OCI-LY1 (cell line): ENCODE data around the gene CLN6.
"Not testable (repeated sequence)": the region's sequence is repeated elsewhere in the genome, so short reads cannot be mapped to it uniquely, and the experiment has no call there.

Experiments used
- EZH2 ChIP-seq: fragments of 200-600 bp; sonication (generic), shearing (Covaris generic); IDR thresholded peaks from 2 replicates; pipeline ENCODE4 v1.8.0; 2017; ENCODE audit warnings: borderline replicate concordance, mixed run types, mild to moderate bottlenecking, antibody characterized with exemption, low read length, moderate library complexity, mixed read lengths
- TF ChIP-seq, protein P1 (sequence below): fragments of 200-600 bp; sonication (generic), shearing (Covaris generic); IDR thresholded peaks from 2 replicates; pipeline ENCODE4 v1.5.1; 2017; ENCODE audit warnings: mild to moderate bottlenecking, antibody characterized with exemption, low read length, moderate library complexity, mixed read lengths

DNA sequence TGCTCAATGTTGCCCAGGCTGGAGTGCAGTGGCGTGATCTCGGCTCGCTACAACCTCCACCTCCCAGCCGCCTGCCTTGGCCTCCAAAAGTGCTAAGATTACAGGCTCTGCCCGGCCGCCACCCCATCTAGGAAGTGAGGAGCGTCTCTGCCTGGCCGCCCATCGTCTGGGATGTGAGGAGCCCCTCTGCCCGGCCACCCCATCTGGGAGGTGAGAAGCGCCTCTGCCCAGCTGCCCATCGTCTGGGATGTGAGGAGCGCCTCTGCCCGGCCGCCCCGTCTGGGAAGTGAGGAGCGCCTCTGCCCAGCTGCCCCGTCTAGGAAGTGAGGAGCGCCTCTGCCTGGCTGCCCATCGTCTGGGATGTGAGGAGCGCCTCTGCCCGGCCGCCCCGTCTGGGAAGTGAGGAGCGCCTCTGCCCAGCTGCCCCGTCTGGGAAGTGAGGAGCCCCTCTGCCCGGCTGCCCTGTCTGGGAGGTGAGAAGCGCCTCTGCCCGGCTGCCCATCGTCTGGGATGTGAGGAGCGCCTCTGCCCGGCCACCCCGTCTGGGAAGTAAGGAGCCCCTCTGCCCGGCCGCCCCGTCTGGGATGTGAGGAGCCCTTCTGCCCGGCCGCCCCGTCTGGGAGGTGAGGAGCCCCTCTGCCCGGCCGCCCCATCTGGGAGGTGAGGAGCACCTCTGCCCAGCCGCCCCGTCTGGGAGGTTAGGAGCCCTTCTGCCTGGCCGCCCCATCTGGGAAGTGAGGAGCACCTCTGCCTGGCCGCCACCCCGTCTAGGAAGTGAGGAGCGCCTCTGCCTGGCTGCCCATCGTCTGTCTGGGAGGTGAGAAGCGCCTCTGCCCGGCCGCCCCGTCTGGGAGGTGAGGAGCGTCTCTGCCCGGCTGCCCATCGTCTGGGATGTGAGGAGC lies 7.7 kb downstream of the CLN6 start:
- TF ChIP-seq, protein P1, sequence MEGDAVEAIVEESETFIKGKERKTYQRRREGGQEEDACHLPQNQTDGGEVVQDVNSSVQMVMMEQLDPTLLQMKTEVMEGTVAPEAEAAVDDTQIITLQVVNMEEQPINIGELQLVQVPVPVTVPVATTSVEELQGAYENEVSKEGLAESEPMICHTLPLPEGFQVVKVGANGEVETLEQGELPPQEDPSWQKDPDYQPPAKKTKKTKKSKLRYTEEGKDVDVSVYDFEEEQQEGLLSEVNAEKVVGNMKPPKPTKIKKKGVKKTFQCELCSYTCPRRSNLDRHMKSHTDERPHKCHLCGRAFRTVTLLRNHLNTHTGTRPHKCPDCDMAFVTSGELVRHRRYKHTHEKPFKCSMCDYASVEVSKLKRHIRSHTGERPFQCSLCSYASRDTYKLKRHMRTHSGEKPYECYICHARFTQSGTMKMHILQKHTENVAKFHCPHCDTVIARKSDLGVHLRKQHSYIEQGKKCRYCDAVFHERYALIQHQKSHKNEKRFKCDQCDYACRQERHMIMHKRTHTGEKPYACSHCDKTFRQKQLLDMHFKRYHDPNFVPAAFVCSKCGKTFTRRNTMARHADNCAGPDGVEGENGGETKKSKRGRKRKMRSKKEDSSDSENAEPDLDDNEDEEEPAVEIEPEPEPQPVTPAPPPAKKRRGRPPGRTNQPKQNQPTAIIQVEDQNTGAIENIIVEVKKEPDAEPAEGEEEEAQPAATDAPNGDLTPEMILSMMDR = not testable (repeated sequence)
- not testable (repeated sequence) for TF ChIP-seq EZH2
